HEK293 (cell line): ENCODE data around the gene NLRP6.

Source experiments
- GLI2 ChIP-seq: fragments of 450-650 bp; formaldehyde crosslinking; IDR thresholded peaks from 2 replicates; pipeline ENCODE4; 2017; ENCODE audit warnings: missing biosample characterization, missing genetic modification characterization, low read depth, borderline replicate concordance
- ZFP41 ChIP-seq: fragments of 450-650 bp; formaldehyde crosslinking; IDR thresholded peaks from 2 replicates; pipeline ENCODE4 v1.5.1; 2016; ENCODE audit warnings: missing biosample characterization, missing genetic modification characterization, borderline replicate concordance
- ZNF404 ChIP-seq: fragments of 450-650 bp; formaldehyde crosslinking; IDR thresholded peaks from 2 replicates; pipeline ENCODE4 v1.5.1; 2017; ENCODE audit warnings: missing biosample characterization, missing genetic modification characterization
- ZNF518A ChIP-seq: fragments of 450-650 bp; formaldehyde crosslinking; conservative IDR thresholded peaks from 2 replicates; pipeline ENCODE4 v1.5.1; 2016; ENCODE audit warnings: low read depth, missing biosample characterization, missing genetic modification characterization
- ZNF561 ChIP-seq: fragments of 450-650 bp; IDR thresholded peaks from 2 replicates; pipeline ENCODE4 v1.5.1; 2018; ENCODE audit warnings: missing biosample characterization, missing genetic modification characterization, borderline replicate concordance
- ZNF785 ChIP-seq: fragments of 450-650 bp; formaldehyde crosslinking; IDR thresholded peaks from 2 replicates; pipeline ENCODE4 v1.5.1; 2016; ENCODE audit warnings: missing biosample characterization, missing genetic modification characterization
- TF ChIP-seq, protein P1 (sequence below): fragments of 450-650 bp; formaldehyde crosslinking; IDR thresholded peaks from 2 replicates; pipeline ENCODE4 v1.5.0; 2017; ENCODE audit warnings: missing biosample characterization, missing genetic modification characterization, borderline replicate concordance
- TF ChIP-seq, protein P2 (sequence below): fragments of 450-650 bp; formaldehyde crosslinking; IDR thresholded peaks from 2 replicates; pipeline ENCODE4 v1.5.1; 2016; ENCODE audit warnings: missing biosample characterization, missing genetic modification characterization
- TF ChIP-seq, protein P3 (sequence below): fragments of 450-650 bp; formaldehyde crosslinking; IDR thresholded peaks from 2 replicates; pipeline ENCODE4 v1.5.1; 2017; ENCODE audit warnings: missing biosample characterization, missing genetic modification characterization

DNA sequence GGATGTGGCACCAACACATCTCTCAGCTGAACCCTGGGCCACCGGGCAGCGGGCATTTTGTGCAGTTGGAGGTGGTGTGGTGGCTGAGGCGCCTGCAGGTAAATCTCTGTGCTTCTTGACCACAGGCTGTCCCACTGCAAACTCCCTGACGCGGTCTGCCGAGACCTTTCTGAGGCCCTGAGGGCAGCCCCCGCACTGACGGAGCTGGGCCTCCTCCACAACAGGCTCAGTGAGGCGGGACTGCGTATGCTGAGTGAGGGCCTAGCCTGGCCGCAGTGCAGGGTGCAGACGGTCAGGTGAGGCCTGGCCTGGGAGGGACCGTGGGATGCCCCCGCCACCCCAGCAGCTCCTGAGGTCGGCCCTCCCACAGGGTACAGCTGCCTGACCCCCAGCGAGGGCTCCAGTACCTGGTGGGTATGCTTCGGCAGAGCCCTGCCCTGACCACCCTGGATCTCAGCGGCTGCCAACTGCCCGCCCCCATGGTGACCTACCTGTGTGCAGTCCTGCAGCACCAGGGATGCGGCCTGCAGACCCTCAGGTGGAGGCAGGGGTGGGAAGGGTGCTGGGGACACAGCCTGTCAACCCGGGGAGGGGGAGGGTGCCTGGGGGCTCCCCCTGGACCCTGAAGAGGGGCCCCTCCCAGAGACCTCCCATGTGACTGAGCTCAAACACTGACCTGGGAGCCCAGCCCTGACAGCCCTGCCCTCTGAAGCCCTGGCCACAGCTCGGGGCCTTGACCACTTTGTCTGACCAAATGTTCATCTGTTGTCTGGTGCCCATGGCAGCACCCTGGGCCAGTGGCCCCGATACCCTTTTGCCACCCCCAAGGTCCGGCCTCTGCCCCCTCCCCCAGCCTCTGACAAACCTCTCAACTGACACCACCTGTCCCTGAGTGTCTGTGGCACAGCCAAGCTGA, 6.2 kb downstream of the NLRP6 start:
- no peak for TF ChIP-seq ZNF404 (tag by site-specific recombination)
- TF ChIP-seq, protein P1, sequence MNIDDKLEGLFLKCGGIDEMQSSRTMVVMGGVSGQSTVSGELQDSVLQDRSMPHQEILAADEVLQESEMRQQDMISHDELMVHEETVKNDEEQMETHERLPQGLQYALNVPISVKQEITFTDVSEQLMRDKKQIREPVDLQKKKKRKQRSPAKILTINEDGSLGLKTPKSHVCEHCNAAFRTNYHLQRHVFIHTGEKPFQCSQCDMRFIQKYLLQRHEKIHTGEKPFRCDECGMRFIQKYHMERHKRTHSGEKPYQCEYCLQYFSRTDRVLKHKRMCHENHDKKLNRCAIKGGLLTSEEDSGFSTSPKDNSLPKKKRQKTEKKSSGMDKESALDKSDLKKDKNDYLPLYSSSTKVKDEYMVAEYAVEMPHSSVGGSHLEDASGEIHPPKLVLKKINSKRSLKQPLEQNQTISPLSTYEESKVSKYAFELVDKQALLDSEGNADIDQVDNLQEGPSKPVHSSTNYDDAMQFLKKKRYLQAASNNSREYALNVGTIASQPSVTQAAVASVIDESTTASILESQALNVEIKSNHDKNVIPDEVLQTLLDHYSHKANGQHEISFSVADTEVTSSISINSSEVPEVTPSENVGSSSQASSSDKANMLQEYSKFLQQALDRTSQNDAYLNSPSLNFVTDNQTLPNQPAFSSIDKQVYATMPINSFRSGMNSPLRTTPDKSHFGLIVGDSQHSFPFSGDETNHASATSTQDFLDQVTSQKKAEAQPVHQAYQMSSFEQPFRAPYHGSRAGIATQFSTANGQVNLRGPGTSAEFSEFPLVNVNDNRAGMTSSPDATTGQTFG: no peak
- TF ChIP-seq, protein P2, sequence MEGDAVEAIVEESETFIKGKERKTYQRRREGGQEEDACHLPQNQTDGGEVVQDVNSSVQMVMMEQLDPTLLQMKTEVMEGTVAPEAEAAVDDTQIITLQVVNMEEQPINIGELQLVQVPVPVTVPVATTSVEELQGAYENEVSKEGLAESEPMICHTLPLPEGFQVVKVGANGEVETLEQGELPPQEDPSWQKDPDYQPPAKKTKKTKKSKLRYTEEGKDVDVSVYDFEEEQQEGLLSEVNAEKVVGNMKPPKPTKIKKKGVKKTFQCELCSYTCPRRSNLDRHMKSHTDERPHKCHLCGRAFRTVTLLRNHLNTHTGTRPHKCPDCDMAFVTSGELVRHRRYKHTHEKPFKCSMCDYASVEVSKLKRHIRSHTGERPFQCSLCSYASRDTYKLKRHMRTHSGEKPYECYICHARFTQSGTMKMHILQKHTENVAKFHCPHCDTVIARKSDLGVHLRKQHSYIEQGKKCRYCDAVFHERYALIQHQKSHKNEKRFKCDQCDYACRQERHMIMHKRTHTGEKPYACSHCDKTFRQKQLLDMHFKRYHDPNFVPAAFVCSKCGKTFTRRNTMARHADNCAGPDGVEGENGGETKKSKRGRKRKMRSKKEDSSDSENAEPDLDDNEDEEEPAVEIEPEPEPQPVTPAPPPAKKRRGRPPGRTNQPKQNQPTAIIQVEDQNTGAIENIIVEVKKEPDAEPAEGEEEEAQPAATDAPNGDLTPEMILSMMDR (tag by site-specific recombination): no peak
- TF ChIP-seq, protein P3, sequence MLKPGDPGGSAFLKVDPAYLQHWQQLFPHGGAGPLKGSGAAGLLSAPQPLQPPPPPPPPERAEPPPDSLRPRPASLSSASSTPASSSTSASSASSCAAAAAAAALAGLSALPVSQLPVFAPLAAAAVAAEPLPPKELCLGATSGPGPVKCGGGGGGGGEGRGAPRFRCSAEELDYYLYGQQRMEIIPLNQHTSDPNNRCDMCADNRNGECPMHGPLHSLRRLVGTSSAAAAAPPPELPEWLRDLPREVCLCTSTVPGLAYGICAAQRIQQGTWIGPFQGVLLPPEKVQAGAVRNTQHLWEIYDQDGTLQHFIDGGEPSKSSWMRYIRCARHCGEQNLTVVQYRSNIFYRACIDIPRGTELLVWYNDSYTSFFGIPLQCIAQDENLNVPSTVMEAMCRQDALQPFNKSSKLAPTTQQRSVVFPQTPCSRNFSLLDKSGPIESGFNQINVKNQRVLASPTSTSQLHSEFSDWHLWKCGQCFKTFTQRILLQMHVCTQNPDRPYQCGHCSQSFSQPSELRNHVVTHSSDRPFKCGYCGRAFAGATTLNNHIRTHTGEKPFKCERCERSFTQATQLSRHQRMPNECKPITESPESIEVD (tag by site-specific recombination): no peak
- TF ChIP-seq ZNF561: no peak
- no peak for TF ChIP-seq ZNF518A
- no peak for TF ChIP-seq GLI2 (tag by site-specific recombination)
- no peak for TF ChIP-seq ZFP41 (tag by site-specific recombination)
- no peak for TF ChIP-seq ZNF785 (tag by site-specific recombination)
